NOMO-1 (cell line): ENCODE results near the gene NME9.

Source experiments
- DNase-seq, 2 experiments: peaks; one replicate each; lab custom pipeline; 2025; ENCODE audit not compliant: unreplicated experiment in 2 of 2; lab: John Stamatoyannopoulos, UW

The NME9 gene

DNA sequence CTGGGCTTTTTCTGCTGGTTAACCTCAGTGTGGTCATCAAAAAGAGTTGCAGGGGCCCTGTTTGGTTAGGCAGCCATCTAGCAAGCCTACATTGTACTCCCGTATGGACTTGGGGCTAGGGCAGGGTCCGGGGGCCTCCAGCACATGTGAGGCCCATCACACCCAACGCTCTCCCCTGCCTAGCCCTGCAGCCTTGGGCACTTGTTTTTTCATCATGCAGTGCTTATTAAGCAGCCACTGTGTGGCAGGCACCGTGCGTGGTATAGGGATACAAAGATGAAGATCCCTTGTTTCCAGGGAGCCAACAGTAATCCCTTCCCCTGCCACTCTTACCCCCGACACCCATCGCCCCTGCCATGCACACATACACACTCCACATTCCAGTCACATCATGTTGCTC is 32.9 kb upstream of the NME9 start:
- no peak for DNase-seq

DNA sequence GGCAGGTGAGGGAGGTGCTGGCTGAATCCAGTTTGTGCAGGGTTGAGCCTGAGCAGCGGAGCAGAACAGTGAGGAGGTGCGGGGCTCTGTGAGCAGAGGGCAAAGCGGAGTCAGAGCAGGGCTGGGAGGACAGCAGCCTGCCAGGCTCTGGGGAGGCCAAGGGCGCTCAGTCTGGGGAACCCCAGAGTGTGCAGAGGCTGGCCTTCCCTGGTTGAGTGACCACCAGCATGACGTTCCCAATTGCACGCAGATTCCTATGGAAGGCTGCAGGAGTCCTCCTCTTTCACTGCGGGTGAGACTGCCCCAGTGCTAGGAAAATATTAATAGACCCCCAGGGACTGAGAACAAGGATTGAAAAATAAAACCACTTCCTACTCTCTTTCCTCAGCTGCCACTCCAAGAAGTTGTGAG is 31.9 kb upstream of the NME9 start:
- no peak for DNase-seq

DNA sequence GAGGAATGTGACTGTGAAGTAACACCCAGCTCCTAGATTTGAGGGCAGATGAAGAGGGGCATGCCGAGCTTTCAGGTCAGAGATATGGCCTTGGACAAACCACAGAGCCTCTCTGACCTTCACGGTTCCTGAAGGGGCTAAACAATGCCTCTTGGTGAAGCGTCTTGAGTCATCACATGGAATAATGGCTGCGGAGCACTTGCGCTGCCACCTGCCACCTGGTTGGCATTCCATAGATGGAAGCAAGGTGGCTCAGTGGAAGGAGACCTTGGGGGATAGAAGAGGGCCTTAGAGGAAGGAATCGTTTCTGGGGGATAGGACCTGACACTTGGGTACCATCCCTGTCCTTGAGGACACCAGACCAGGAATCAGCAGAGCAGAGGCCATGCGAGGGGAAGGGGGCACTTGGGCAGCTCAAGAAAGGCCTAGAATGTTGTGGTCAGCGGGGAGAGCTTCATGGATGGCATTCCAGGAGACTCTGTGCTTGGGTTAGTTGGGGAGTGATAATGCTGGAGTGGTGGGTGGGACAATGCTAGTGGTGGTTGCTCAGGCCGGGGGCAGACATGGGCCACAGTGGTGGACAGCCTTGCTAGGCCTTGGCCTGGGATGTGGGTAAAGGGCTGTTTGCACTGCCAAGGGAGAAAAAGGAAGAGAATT is 31.3 kb upstream of the NME9 start:
- DNase-seq, result no peak

DNA sequence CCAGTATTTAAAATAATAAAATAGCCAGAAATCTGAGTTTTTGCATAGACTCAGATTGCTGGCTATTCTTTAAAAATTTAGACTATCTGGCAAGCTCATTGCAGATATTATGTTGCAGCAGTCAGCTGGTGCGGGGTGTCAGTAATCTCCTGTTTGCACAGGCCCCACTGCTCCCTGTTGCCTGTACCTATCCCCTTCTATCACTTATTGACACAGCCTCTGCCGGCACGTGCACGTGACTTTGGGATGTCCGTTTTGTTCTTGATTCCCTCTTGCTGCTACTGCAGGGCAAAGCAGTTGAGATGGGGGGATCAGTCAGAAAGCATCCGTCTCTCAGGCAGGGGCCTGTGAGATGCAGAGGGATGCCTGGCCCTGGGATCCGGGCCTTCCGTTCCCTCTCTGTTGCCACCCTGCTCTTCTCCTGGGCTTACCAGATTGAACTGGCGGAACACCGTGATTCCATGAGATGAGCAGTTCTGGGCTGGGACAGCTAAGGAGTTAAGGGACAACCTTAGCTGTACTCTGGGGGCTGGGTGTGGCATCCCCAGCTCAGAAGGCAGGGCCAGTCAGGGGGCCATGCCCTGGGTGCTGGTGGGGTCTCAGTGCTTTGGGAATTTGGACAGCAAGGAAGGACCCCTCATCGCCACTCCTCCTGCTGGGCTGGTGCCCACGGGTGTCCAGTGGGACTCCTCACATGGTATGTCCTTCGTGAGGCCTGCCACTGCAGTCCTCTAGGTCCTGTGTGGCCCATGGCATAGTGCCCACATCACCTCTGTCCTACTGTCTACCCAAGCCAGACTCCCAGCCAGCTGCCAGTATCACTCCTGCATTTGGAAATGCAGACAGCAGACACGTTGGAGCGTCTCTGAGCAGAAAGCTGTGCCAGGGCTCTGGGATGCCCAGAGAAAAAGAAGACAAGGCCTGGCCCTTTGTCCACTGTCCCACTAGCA is 30.5 kb upstream of the NME9 start:
- DNase-seq, result no peak

DNA sequence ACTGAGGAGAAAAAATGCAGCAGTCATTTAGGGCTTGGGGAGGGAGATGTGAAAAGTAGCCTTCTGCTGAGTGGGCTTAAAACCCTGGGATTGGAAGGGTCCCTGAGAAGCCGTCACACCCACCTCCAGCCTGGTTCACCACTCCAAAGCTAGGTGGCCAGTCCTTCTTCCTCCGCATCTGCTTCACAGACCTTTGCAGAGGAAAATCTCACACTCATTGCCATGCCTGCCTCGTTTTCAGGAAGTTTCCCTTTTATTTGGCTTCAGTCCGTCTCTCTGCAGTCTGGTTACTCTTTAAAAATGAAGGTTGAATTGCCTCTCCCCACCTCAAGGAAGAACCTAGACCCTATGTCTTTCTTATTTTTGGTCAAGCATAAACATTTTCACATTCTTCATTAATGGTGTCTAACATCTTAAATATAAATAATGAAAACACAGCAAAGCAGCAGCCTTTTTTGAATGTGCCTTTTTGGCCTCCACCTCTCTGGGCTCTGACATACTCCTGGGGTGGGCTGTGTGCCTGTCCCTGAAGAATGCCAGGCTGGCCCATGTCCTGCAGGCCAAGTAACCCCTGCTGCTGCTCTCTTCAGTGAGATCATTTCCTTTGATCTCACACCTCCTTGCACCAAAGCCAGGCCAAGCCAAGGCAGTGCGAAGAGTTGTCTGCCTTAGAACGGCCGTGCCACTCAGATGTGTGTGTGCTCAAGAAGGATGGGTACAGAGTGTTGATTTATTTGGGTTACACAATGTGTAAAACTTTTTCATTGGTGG is 29.7 kb upstream of the NME9 start:
- no peak for DNase-seq

DNA sequence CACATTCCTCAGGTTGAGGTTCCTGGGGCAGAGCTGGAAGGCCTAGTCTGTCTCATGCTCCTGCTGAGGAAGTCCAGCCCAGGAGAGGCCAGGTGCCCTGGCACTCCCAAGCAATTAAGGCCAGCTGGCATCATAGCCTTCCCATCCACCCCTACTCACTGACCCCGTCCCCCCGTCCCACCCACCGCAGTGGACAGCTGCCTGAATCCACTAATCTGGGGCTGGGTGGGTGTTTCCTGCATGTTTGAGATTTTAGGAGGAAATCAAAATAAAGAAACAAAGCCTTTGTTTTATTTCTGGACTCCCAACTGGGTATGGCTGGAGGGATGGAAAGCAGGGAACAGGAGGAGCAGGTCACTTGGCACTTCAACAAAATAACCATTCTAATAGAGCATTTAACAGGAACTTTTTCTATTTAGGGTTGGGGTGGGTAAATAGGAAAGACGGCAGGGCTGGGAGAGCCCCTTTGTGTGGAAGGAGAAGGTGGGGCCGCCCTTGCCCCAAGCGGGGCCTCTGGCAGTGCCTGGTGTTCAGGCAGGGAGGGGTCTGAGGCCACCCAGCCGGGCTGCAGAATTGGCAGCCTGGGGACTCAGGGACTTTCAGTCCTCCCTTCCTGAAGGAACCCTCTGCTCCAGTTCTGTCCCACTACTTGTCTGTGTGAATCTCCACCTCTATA is 27.2 kb upstream of the NME9 start:
- DNase-seq, result no peak

DNA sequence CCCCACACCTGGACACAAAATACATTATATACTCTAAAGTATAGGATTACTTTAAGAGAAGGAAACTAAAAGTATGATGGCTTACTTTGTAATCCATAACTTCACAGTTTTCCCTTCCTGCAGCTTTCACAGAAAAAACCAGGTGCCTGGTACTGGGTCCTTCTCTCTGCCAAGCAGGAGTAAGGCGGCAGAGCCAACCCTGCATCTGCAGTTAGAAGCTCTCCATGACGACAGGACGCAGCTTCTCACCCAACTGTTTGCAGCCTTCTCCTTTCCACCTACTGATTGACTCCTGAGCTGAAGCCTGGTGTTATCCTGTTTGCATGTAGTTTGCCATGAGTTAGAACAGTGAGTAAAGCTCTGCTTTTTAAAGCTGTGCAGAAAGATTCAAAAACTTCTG is 25.4 kb upstream of the NME9 start:
- no peak for DNase-seq

DNA sequence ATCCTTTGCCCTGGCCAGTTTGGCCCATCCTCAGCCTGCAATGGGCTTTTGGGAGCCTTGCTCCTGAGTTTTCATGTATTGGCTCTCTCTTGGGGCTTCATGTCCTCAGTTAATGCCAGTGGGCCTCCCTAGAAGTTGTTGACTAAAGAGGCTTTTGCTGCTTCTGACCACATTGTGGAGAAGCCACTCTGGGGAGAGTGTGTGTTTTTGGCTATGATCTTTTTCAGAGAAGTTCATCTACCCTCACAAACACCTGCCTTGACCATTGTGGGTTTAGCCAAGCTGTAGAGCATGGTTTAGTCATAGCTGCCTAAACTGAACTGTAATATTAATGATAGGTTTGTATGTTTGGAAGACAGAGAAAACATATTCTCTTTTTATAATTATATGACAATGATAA is 24.7 kb upstream of the NME9 start:
- DNase-seq, result no peak

DNA sequence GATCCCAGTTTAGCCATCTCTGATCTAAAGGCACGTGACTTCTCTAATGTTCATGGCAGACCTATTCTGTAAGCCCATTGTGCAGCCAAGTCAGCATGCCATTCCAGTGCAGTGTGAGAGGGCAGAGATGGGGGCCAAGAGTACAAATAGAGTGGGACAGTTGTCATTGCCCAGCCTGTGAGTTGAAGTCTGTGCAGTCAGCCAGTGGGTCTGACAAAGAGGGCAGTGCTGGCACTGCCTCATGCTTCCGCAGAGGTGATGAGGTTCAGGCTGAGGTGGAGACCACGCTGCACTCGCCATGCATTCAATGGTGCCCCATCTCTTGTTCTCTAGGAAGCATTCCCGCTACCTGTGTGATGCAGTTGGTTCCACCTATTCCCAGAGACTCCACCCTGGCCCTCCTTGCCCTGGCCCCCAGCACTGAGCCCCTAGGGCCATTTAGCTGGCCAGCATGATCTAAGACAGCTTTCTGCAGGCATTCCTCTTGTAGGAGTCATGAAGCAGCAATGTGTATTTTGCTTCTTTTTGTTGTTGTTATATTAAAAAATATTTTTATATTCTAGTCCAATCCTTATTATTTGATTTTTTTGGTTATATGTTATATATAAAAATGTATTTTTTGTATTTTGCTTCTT is 22.4 kb upstream of the NME9 start:
- no peak for DNase-seq

DNA sequence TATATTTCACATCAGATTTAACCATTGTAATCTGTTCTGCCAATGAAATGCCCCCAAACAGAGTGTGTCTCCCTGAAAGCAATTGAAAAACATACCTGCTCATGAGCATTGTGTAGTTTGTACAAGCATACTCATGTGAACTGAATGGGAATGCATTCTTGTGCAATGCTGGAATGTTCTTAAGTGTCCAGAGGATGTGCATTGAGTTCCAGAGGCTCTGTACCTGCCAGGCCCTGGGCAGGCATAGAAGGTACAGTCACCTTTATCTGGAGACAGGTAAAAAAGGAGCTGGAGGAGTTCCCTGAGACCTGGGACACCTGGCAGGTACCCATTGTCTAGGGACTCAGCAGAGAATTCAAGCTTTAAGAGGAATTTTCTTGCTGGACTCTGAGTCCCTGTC is 21.5 kb upstream of the NME9 start:
- no peak for DNase-seq

DNA sequence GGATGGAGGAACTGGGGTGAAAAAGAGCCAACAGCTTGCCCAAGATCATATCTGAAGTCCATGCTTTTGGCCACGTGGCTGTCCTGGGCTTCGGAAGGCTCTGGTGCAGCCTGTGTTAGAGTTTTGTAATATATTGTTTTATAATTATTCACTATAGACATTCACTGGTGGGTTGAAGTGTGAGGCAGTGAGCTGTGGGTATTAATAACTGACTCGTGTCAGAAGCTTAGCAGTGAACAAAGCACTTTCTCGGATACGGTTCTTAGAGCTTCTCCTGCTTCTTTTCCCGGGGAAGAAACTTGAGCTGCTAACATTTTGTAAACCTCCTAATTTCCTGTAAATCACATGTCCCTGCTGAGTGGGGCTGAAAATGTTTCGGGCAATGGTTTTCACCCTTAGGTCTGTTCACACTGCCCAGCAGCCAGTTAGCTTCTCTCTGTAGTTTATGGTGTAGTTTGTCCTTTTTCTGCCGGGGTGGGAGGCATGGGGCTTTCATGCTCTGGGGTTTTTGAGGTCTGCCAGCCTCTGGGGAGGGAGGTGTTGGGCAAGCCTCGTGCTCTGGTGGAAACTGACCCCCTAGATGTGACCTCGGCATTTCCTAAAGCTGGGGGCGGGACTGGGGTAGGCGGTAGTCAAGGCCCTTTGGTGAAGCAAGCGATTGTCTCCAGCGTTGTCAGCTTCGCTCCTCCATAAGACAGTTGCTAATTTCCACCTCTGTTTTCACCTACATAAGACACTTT is 20.4 kb upstream of the NME9 start:
- DNase-seq, result peak; percentile 8 to 15

DNA sequence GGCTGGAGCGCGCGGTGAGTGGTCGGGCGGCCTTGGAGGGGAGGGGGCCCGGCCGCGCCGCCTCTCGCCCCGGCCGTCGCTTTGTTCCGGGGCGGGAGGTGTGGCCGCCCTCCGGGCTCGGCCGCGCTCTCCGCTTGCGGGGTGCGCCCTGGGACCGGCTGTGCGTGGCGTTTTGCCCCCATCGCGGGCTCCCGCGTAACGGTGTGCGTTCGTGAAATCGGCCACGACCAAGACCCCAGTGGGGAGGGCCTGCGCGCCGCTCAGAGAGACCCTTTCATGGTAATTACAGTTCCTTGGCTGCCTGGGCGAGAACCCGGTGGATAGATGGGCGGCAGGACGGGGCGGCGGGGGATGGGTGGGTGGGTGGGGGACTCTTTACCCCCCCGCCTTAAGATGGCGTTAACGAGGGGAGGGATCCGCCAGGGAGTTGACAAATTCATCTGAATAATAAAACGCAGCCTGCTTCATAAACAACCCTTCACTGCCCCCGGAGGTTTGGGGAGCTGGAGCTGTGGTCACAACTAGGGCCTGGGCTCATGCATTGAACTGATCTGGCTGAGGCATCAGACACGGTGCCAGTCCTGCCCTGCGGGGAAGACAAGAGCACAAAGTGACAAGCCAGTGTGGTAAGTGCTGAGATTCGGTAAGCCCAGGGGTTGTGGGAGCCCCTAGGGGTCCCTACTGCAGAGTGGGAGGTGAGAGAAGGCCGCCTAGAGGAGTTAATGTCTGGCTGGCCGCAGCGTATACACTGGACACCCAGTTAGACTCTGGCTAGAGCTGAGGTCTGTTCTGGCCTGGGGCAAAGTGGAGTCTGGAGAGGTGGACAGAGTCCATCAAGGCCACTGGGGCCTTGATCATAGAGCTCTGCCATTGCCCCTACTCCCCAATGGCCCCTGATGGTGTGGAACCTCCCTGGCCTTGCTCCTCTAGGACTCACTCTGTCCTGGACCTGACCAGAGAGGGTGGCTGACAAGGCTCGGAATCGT is 19.4 kb upstream of the NME9 start:
- DNase-seq, result peak; percentile 16 to 25

DNA sequence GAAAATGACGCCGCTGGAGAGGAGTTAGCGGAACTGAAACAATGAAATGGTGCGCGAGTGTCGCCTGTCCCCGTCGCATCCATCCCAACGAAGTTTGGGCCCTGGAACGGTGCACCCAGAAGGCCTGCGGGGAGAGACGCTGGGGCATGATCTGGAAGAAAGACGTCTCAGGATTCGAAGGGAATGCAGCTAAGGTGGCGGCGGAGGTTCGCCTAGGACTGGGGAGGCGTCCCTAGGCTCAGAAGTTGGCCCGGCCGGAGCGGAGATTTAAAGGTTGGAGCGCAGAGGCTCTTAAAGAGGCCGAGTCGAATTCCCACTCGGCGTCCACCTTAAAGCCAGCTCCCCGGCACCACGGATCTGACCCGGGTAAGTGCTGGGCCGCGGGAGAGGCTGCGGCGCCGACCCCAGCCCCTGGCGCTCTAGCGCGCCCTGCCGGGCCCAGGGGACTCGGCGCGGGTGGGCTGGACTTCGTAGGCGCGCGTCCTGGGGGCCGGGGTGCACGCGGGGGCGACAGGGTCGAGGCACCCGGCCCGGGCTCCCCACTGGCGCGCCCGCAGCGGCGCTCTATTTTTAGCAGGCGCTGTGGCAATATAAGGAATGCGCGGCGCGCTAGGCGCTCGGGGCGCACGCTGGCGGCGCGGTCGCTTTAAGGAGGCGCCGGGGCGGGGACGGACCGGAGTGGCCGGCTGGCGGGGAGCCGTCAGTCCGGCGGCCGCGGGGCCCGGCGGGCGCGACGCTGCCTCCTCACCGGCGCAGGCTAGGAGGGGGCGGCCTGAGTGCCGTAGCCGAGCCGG is 18.5 kb upstream of the NME9 start, which contains the start of gene MRAS:
MRAS (plus strand) TSS at position 620 of the 794 bp plus-strand sequence. CDS start 24,305 bp downstream, outside the sequence.
- peak; percentile 75 to 90 for DNase-seq

DNA sequence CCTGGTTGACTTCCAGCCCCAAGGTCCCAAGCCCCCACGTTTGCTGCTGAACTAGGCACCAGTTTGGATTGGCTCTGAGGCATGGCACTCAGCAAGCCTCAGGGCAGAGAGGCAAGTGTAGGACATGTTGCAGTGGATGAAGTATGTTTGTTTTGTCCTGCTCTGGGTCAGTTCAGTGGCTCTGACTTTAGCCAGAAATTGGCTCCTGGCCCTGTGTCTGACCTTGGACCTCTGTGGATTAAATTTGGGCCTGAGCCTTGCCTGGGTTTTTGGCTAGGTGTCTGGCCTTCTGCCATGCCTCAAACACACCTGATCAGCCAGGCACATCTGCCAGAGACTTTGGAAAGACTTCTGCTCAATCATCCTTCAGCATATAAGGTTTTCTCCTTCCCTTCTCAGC is 15.1 kb upstream of the NME9 start:
- no peak for DNase-seq

DNA sequence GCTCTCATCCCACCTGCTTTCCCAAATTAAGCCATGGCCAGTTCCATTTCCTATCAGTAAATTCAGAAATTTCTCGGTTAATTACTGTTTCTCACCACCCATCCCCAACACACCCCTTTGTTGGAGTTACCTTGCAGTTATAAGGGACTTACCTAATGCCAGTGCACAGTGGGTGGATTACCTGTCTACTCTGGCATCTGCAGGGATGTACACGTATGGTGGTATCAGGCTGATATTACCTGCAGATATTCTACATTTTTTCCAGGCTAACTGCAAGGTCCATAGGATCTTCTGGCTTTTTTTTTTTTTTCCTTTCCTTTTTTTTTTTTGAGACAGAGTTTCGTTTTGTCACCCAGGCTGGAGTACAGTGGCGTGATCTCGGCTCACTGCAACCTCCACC is 10.9 kb upstream of the NME9 start:
- DNase-seq, result no peak

DNA sequence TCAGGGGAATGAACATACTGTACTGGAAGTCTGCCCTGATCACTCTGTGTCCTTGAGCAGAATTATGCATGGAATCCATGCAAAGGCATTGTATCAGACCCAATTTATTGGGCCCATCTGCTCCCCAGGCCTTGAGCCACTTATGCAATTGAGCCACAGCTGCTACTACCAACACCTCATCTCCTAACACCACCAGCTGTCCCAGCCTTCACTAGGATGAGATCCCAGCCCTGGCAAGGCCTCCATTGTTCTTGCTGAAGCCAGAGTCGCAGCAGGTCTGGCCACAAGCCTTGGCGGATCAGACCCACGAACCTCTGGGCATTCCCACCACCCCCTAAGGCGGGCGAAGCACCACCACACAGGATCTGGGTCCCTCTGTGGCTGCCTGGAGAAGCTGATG is 9.2 kb upstream of the NME9 start:
- DNase-seq, result no peak

DNA sequence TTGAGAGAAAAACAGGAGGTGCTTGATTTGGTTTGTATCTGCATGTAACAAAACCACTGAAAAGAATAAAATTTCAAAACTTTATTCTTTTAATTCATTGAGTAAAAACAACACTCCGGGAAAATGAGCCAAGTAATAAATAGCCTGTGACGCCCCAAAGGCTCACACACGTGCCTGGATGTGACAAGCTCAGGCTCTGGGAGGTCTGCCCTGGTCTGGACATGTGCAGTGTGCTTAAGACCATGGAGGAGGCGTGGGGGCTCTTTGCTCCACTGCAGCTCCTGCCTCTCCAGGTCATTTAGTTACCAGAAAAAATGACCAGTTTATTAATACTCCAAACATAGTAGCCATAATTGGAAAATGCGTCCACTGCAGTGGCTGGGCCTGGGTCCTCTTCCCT is 8.6 kb upstream of the NME9 start:
- DNase-seq, result no peak
